Measurements from ENCODE around the gene FAM234A. TPM values are rescaled to one million over a fixed set of nuclear protein-coding genes. Genes with fewer than 3 reads are reported as not detected.

Gene FAM234A
- total RNA-seq, 1 experiment from 2014 or later = 94.9 TPM

DNA sequence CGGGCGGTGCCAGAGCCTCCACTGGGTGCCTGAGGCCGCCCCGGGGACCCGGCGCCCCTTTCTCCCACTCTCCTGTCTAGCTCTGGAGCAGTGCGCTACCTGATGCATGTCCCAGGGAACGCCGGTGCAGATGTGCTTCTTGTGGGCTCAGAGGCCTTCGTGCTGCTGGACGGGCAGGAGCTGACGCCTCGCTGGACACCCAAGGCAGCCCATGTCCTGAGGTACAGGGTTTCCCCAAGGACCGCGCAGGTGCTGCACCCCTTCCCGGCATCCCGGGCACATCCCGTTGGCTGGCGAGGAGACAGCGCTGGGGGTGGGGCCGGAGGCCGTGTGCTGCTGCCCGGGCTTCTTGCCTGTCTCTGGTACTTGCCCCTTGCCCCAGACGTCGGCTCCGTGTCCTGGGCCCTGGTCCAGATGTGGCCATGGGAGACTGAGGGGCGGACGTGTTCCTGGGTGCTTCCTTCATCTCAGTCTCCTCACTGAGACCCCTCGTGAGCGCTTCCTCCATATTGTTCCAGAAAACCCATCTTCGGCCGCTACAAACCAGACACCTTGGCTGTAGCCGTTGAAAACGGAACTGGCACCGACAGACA, 28.7 kb downstream of the FAM234A start:
- DNase-seq = no peak
- Histone ChIP-seq H2BK120ac (ENCODE audit: low read depth, low read length, poor library complexity, severe bottlenecking) (no peak overlapping the region), H3K79me1 (ENCODE audit: insufficient read depth, low read depth, low read length, poor library complexity, severe bottlenecking) (no peaks in the 10 kb centered on the region), H3K4me1 (ENCODE audit: insufficient read depth, low read length) (no peaks in the 10 kb centered on the region), H4K20me1 (ENCODE audit: control insufficient read depth, insufficient read depth, insufficient read length) (no peaks in the 10 kb centered on the region), H3K23ac (ENCODE audit: insufficient read length, low read depth, low read length) (no peak overlapping the region), H3K14ac (ENCODE audit: insufficient read depth, low read length) (no peak overlapping the region), H2AFZ (ENCODE audit: low read length) (no peak overlapping the region), H2BK5ac (ENCODE audit: insufficient read length, low read length) (no peak overlapping the region), H3K9ac (ENCODE audit: extremely low read depth, insufficient read length, low read length) (no peak overlapping the region), H4K91ac (ENCODE audit: insufficient read length, low read depth, low read length) (no peak overlapping the region), H4K5ac (ENCODE audit: insufficient read length, low read depth, low read length) (no peak overlapping the region), H2BK20ac (ENCODE audit: low read depth, low read length, poor library complexity, severe bottlenecking) (no peak overlapping the region), H3K23me2 (ENCODE audit: insufficient read length, low read depth, low read length, poor library complexity, severe bottlenecking) (no peaks in the 10 kb centered on the region), H3K18ac (ENCODE audit: insufficient read length, low read depth, low read length) (no peak overlapping the region), H3K4ac (ENCODE audit: low read depth, low read length) (no peak overlapping the region), H3K56ac (ENCODE audit: insufficient read length, low read depth, low read length) (no peak overlapping the region), H3K9me3 (ENCODE audit: control insufficient read depth, low read depth, low read length) (no peaks in the 10 kb centered on the region), H3K79me2 (ENCODE audit: insufficient read depth, low read length) (no peaks in the 10 kb centered on the region), H3K27me3 (ENCODE audit: insufficient read depth, low read length) (no peaks in the 10 kb centered on the region), H3K27ac (ENCODE audit: insufficient read length, low read depth, low read length) (no peak overlapping the region), H3K4me2 (ENCODE audit: insufficient read depth, insufficient read length, low read length) (no peak overlapping the region), H2BK12ac (ENCODE audit: insufficient read length, low read depth, low read length) (no peak overlapping the region), H2AK5ac (ENCODE audit: insufficient read length, low read length) (no peak overlapping the region), H3T11ph (ENCODE audit: low read length) (no peak overlapping the region), H2BK15ac (ENCODE audit: low read depth, low read length) (no peak overlapping the region), H4K8ac (replicated peaks; ENCODE audit: insufficient read length, low read depth, low read length) (no peak overlapping the region)
- Mint-ChIP-seq H3K4me1 (peaks cover 0 to 5% of the 10 kb centered on the region in 2 experiments; a peak in 1 of 4 replicates), H3K9me3 (no peaks in the 10 kb centered on the region), H3K27ac (no peak overlapping the region), H3K4me3 (no peak overlapping the region), H3K27me3 (ENCODE audit: low read depth) (no peaks in the 10 kb centered on the region), H3K36me3 (ENCODE audit: insufficient read depth in 1 of 3, low read depth in 3 of 3) (peaks cover 11 to 46% (median 20%) of the 10 kb centered on the region in 3 experiments; a peak in 6 of 7 replicates)
- no CpG with 5 or more reads among the region's 35 CpGs for WGBS (ENCODE audit: extremely low coverage, insufficient read length, low lambda C conversion rate)
- TF ChIP-seq, protein P1, sequence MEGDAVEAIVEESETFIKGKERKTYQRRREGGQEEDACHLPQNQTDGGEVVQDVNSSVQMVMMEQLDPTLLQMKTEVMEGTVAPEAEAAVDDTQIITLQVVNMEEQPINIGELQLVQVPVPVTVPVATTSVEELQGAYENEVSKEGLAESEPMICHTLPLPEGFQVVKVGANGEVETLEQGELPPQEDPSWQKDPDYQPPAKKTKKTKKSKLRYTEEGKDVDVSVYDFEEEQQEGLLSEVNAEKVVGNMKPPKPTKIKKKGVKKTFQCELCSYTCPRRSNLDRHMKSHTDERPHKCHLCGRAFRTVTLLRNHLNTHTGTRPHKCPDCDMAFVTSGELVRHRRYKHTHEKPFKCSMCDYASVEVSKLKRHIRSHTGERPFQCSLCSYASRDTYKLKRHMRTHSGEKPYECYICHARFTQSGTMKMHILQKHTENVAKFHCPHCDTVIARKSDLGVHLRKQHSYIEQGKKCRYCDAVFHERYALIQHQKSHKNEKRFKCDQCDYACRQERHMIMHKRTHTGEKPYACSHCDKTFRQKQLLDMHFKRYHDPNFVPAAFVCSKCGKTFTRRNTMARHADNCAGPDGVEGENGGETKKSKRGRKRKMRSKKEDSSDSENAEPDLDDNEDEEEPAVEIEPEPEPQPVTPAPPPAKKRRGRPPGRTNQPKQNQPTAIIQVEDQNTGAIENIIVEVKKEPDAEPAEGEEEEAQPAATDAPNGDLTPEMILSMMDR (conservative IDR thresholded peaks at IDR 0.05) = no peak

Data from H9 (cell line).